IgD-negative memory B cell (primary cell): ENCODE data around the gene NR1H3. TPM values are rescaled to one million over a fixed set of nuclear protein-coding genes. Genes with fewer than 3 reads are reported as not detected.

Experiments
- H3K27ac Mint-ChIP-seq, 3 donors: one replicate each; pipeline ENCODE4 v1.8.0; 2020 to 2022; ENCODE audit warnings: mild to moderate bottlenecking in 3 of 3, mixed read lengths in 3 of 3, moderate library complexity in 1 of 3
- H3K27me3 Mint-ChIP-seq: one replicate; pipeline ENCODE4 v1.8.0; 2021; ENCODE audit warnings: mixed read lengths
- H3K36me3 Mint-ChIP-seq: one replicate; pipeline ENCODE4 v1.8.0; 2020; ENCODE audit warnings: mild to moderate bottlenecking, mixed read lengths
- H3K4me1 Mint-ChIP-seq, 3 donors: one replicate each; pipeline ENCODE4 v1.8.0; 2020 to 2022; ENCODE audit warnings: mixed read lengths in 3 of 3, mild to moderate bottlenecking in 1 of 3
- H3K4me3 Mint-ChIP-seq, 4 donors: one replicate each; pipeline ENCODE4 v1.8.0; 2020 to 2022; ENCODE audit warnings: mild to moderate bottlenecking in 4 of 4, mixed read lengths in 4 of 4, moderate library complexity in 3 of 4
- H3K9me3 Mint-ChIP-seq, 3 donors: one replicate each; pipeline ENCODE4 v1.8.0; 2020 to 2021; ENCODE audit warnings: mixed read lengths in 3 of 3, mild to moderate bottlenecking in 1 of 3
- polyA plus RNA-seq: library from polyadenylated mRNA; unstranded; fragments of 300-500 nt; fragmentation: Illumina TruSeq; gene quantifications from one replicate; pipeline ENCODE4 v1.2.3, GENCODE V29; 2021

Gene NR1H3
- polyA plus RNA-seq, 1 donor from 2014 or later, result 9.4 TPM

DNA sequence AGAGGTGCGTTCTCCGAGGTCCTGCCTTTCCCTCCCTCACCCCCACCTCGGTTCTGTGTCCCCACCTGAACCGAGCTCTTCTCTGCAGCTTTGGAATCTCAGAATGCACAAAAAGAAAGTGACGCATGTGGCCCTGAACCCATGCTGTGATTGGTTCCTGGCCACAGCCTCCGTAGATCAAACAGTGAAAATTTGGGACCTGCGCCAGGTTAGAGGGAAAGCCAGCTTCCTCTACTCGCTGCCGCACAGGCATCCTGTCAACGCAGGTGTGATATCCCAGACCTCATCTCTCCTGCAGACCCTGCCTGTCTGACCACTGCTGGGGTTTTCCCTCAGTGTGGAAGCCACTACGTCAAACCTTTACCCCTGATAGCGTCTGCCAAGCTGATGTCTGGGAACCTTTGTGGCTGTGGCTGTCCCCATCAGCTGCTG is 23.1 kb upstream of the NR1H3 start:
- no peak overlapping the region for H3K4me3 Mint-ChIP-seq
- H3K27ac Mint-ChIP-seq, result peak overlapping the region in 2 of 3 donors; percentile 20 to 53
- peaks cover 0 to 5% (median 0%) of the 10 kb centered on the region in 3 donors for H3K4me1 Mint-ChIP-seq
- H3K36me3 Mint-ChIP-seq, result peaks cover 3% of the 10 kb centered on the region
- H3K9me3 Mint-ChIP-seq, result no peaks in the 10 kb centered on the region
- no peaks in the 10 kb centered on the region for H3K27me3 Mint-ChIP-seq

DNA sequence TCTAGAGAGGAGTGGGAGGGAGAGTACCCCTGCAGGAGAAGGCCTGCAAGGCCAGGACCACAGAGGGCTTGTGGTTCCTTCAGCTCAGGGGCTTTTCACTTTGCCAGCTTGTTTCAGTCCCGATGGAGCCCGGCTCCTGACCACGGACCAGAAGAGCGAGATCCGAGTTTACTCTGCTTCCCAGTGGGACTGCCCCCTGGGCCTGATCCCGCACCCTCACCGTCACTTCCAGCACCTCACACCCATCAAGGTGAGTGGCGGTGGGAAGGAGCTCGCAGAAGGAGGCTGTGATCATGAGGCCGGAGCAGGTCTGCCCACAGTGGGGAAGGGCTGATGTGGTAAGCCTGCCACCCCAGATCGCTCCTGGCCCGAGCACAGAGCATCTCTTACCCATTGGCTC is 22.6 kb upstream of the NR1H3 start:
- H3K27ac Mint-ChIP-seq, result peak overlapping the region in 2 of 3 donors; percentile 20 to 50
- H3K9me3 Mint-ChIP-seq, result no peaks in the 10 kb centered on the region
- H3K4me3 Mint-ChIP-seq, result no peak overlapping the region
- no peaks in the 10 kb centered on the region for H3K27me3 Mint-ChIP-seq
- peaks cover 0 to 5% (median 0%) of the 10 kb centered on the region in 3 donors for H3K4me1 Mint-ChIP-seq
- H3K36me3 Mint-ChIP-seq, result peaks cover 3% of the 10 kb centered on the region

DNA sequence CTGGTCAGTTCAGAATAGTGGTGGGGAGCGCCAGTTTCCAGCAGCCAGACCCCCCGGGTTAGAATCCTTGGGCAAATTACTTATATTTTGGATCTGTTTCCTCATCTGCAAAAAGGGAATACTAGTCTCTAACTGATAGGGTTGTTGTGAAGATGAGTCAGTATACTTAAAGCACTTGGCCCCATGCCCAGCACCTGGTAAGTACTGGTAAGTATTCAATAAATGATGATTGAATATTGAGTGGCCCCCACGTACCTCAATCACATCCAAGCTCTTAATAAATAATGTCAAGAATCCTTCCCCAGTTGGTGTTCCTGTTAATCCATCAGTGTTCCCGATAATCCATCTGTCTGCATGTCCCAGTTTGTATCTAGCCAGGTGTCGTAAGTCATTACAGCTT is 21.3 kb upstream of the NR1H3 start:
- H3K27me3 Mint-ChIP-seq, result no peaks in the 10 kb centered on the region
- no peak overlapping the region for H3K4me3 Mint-ChIP-seq
- H3K27ac Mint-ChIP-seq, result no peak overlapping the region
- H3K36me3 Mint-ChIP-seq, result peaks cover 4% of the 10 kb centered on the region
- H3K9me3 Mint-ChIP-seq, result no peaks in the 10 kb centered on the region
- peaks cover 0 to 3% (median 0%) of the 10 kb centered on the region in 3 donors for H3K4me1 Mint-ChIP-seq

DNA sequence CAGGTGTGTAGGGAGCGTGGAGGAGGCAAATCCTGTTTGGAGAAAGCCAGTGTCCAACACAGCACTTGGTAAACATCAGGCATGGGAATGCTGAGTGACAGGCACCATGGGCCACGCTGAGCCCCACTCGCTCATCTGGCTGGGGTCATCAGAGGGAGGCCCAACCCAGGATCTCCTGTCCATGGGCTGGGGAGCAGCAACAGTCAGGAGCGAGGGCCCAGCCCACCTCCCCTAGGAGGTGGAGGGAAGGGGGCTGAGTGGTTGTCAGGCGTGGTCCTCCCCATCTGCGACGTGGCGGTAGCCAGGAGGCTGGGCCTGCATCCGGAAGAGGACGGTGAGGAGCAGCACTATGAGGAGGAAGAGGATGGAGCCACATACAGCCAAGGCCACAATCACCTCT is 17.9 kb upstream of the NR1H3 start:
- Mint-ChIP-seq H3K4me3 (peak overlapping the region in 1 of 4 donors; percentile 51), H3K27ac (peak overlapping the region in 1 of 3 donors; percentile 26), H3K9me3 (no peaks in the 10 kb centered on the region), H3K4me1 (peaks cover 0 to 4% (median 1%) of the 10 kb centered on the region in 3 donors), H3K27me3 (no peaks in the 10 kb centered on the region), H3K36me3 (peaks cover 4% of the 10 kb centered on the region)

DNA sequence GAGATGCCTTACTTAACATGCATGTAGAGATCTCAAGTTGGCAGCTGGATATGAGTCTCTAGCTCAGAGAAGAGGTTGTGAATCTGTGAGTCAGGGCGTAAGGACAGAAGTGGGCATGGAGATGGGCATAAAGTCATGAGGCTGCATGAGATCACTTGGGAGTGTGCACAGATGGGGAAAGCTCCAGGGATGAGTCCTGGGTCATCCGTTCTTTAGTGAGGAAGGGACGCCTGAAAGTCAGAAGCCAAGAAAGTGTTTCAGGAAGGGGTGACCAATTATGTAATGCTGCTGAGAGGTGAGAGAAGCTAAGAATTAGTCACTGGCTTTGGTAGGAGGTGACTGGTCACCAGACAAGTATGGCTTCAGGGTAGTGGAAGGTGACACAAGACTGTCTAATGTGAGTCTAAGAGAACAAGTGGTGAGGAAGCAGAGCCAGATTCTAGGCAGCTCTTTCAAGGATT is 15.9 kb upstream of the NR1H3 start:
- H3K9me3 Mint-ChIP-seq, result no peaks in the 10 kb centered on the region
- peak overlapping the region in 2 of 4 donors; percentile 64 to 68 for H3K4me3 Mint-ChIP-seq
- H3K36me3 Mint-ChIP-seq, result peaks cover 4% of the 10 kb centered on the region
- H3K4me1 Mint-ChIP-seq, result peaks cover 0 to 5% (median 2%) of the 10 kb centered on the region in 3 donors
- H3K27ac Mint-ChIP-seq, result peak overlapping the region in 1 of 3 donors; percentile 97
- no peaks in the 10 kb centered on the region for H3K27me3 Mint-ChIP-seq

DNA sequence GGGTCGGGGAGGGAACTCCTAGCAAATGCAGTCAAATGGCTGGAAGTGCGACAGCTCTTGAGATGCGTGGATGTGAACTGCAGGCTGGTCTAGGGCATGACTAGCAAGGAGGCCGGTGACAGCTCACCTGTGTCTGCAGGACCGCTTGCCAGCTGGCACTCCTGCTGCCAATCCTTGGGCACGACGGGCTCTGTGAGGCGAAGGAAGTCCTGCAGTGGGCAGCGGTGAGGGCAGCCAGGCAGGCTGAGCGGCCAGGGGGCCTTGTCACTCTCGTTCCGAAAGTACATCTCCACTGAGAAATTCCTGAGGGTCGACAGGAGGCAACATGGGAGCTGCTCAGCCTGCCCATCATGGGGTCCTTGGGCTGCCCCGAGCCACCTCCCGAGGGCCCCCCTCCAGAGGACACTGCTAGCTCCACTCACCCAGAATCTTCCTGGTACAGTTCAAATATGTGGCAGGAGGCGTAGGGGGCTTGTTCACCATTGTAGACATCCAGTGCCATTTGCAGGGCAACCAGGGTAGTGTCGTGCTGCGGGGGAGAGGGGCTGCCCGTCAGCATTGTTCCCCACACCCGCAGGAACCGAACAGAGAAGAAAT is 15.1 kb upstream of the NR1H3 start:
- Mint-ChIP-seq H3K4me3 (peak overlapping the region in 1 of 4 donors; percentile 68), H3K4me1 (peaks cover 0 to 6% (median 4%) of the 10 kb centered on the region in 3 donors), H3K9me3 (no peaks in the 10 kb centered on the region), H3K27ac (peak overlapping the region in 1 of 3 donors; percentile 97), H3K27me3 (no peaks in the 10 kb centered on the region), H3K36me3 (peaks cover 3% of the 10 kb centered on the region)

DNA sequence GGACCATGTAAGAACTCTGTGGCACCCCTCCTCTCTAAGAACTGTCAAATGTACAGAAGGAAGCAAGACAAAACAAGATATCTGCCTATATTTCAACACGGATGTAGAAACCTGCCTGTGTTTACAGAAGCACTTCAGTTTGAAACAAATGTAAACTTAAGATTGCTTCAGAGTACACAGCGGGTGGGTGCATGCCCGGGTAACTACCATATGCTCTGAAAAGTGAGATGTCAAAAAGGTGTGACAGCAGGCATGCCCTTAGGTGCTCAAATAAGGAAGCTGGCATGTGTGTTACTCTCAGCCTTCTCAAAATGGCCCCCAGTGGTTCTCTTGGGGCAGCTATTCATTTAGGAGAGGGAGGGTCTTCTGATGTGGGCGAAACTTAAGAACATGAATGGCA is 14.3 kb upstream of the NR1H3 start:
- Mint-ChIP-seq H3K27me3 (no peaks in the 10 kb centered on the region), H3K36me3 (peaks cover 3% of the 10 kb centered on the region), H3K27ac (no peak overlapping the region), H3K9me3 (no peaks in the 10 kb centered on the region), H3K4me1 (peaks cover 2 to 10% (median 8%) of the 10 kb centered on the region in 3 donors), H3K4me3 (no peak overlapping the region)

DNA sequence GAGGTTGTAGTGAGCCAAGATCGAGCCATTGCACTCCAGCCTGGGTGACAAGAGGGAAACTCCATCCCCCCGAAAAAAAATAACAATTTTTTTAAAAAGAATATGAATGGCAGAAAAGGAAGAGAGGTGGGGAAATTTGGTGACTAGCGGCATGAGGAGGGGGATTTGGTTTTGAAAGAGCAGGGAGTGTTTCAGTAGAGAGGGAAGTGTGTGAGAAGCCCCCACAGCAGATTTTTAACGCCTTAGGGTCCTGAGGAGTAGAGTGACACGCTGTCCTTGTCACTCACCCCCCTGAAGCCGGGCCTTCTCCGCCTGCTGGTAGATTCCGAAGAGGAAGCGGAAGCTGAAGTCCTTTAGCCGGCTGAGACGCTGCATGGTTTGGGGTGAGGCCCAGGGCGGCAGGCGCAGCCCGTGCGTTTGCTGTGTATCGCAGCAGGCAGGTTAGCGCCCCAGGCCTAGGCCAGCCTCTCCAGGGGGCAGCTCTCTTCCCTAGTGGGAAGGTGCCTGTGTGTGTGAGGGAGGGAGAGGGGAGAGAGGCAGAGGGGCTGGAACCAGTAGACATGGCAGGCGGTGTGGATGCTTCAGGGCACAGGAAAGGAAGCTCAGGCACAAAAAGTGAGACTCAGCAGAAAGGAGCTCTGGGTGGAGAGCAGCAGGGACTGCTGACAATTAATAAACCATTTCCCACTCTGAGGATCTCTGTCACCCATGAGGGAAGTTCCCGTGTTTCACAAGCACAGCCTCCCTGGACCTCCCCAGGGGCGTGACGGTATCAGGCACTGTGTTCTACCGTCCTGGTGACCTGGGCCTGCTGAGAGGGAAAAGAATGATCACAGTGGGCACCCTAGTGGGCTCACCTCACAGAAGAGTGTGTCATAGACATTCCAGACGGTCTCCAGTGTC is 13.1 kb upstream of the NR1H3 start:
- Mint-ChIP-seq H3K27me3 (no peaks in the 10 kb centered on the region), H3K9me3 (no peaks in the 10 kb centered on the region), H3K4me1 (peaks cover 7 to 20% (median 15%) of the 10 kb centered on the region in 3 donors), H3K27ac (no peak overlapping the region), H3K36me3 (peaks cover 3% of the 10 kb centered on the region), H3K4me3 (peak overlapping the region in 1 of 4 donors; percentile 55)

DNA sequence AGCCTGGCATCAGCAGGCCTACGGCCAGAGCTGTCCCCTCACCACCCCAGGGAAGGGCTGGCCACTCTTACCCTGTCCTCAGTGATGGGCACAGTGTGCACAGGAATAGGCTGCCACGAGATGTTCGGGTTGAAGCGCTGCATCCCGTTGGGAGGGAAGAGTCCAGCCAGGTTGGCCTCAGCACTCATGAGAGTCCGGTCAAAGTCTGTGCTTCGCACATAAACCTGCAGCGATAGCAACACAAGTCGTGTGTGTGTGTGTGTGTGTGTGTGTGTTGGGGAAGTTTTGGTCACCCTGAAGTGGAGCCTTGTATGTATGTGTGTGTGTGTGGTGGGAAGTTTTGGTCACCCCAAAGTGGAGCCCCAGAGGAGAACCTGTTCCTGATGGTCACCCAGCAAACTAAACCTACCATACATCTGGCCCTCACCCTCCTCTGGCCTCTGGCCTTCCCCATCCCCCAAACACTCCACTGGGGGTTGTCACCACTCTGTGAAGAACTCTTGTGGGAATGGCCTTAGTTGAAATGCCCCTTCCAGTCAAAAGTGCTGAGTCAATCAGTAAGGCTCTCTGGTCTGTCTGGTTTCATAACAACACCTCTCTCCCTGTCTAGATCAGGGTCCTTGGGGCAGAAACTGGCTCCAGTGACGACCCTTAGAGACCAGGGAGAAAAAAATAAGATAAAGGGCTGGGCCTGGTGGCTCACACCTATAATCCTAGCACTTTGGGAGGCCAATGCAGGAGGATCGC is 12.0 kb upstream of the NR1H3 start:
- Mint-ChIP-seq H3K27me3 (no peaks in the 10 kb centered on the region), H3K36me3 (peaks cover 2% of the 10 kb centered on the region), H3K4me1 (peaks cover 7 to 20% (median 17%) of the 10 kb centered on the region in 3 donors), H3K27ac (no peak overlapping the region), H3K4me3 (peak overlapping the region in 1 of 4 donors; percentile 76), H3K9me3 (no peaks in the 10 kb centered on the region)

DNA sequence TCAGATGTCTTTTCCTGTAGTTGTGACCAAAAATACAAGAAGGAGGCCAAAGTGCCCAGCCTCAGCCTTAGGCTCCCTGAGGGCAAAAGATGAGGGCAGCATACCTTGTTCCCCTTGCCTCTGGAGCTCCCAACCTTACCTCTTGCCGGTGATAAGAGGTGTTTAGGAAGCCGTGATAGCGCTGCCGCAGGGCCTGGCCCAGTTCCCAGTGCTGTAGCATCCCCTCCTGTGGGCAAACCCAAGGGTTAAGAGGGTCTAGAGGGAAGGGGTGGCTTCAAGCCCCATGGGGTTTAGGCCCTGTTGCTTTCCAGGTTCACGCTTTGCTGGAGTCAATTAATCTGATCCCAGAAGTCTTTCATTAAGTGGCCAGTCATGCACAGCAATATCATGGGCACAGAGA is 10.3 kb upstream of the NR1H3 start:
- Mint-ChIP-seq H3K9me3 (no peaks in the 10 kb centered on the region), H3K27ac (no peak overlapping the region), H3K4me3 (peak overlapping the region; percentile 79 to 100 (median 97)), H3K4me1 (peaks cover 7 to 20% (median 15%) of the 10 kb centered on the region in 3 donors), H3K27me3 (no peaks in the 10 kb centered on the region), H3K36me3 (no peaks in the 10 kb centered on the region)

DNA sequence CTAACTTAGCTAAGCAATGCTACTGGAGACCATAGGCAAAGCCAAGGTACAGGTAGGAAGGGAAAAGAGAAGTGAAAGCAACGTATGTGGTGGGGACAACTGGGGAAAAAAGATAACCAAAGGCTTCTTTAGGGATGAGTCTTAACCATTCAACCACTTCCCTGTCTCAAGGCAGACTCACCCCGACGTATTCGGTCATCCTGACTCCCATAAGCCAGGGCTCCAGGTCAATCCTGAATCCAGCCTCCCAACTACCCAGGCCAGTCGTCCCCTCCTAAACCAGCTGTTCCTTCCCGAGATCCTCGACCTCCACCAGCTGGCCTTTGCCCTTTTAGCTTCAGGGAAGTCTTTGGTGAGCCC is 9.5 kb upstream of the NR1H3 start:
- Mint-ChIP-seq H3K36me3 (no peaks in the 10 kb centered on the region), H3K9me3 (no peaks in the 10 kb centered on the region), H3K4me1 (peaks cover 7 to 20% (median 15%) of the 10 kb centered on the region in 3 donors), H3K27ac (peak overlapping the region; percentile 74 to 99 (median 98)), H3K4me3 (peak overlapping the region; percentile 95 to 100 (median 100)), H3K27me3 (no peaks in the 10 kb centered on the region)

DNA sequence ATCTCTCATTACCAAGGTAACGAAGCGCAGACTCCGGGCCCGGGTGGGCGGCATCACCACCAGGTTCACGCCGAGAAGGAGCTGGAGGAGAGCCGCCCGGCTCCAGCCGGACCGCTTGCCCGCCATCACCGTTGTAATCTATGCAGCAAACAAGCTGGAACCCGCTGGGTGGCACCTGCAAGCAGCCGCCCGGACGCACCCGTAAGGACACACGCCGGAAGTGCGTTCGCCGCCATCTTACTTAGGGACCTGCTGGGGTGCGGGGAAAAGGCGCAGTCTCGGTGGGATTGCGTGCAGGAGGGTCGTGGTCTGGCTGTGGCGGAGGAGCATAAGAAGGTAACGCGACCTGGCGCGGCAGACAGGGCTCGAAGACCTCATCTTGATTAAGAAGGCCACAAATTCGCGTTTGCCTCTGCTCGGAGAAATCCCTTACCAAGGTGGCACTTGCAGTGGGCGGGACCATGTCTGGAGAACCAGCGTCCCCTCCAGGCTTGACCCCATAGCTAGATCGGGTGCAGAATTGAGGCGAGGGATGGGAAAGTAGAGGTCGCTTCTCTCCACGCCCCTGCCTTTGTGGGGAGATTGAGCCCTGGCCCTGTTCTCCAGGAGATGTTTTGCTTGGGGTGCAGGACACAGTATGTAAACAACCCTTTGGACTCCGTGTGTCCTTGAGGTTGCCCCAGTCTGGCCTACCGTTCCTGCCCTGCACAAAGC is 9.0 kb upstream of the NR1H3 start, which contains the start of gene ACP2:
TSS of gene ACP2 (minus strand) at position 151 of the 714 bp plus-strand sequence. CDS start at position 126, 25 bp downstream.
- peak within 1 kb of the TSS; percentile 74 to 99 (median 98) for H3K27ac Mint-ChIP-seq
- peaks cover 7 to 20% (median 15%) of the 10 kb centered on the region in 3 donors for H3K4me1 Mint-ChIP-seq
- H3K36me3 Mint-ChIP-seq, result no peaks in the 10 kb centered on the region
- H3K9me3 Mint-ChIP-seq, result no peaks in the 10 kb centered on the region
- no peaks in the 10 kb centered on the region for H3K27me3 Mint-ChIP-seq
- H3K4me3 Mint-ChIP-seq, result peak within 1 kb of the TSS; percentile 95 to 100 (median 100)

DNA sequence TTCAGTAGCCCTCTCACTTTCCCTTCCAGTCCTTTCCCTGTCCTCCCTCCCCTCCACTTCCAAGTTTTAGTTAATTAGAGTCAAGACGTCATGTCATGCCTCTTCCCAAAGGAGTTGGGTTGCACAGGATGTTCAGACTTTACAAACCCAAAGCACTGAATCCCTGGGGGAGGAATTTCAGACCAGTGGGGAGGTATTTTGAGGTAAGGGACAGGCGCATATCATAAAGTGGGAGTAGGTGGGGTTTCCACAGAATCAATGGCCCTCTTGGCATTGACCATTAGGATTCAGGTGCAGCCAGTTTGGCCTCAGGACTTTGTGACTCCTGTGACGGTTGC is 8.4 kb upstream of the NR1H3 start:
- Mint-ChIP-seq H3K9me3 (no peaks in the 10 kb centered on the region), H3K4me3 (peak overlapping the region; percentile 95 to 100 (median 100)), H3K4me1 (peaks cover 7 to 20% (median 15%) of the 10 kb centered on the region in 3 donors), H3K36me3 (no peaks in the 10 kb centered on the region), H3K27ac (peak overlapping the region in 1 of 3 donors; percentile 99), H3K27me3 (no peaks in the 10 kb centered on the region)

DNA sequence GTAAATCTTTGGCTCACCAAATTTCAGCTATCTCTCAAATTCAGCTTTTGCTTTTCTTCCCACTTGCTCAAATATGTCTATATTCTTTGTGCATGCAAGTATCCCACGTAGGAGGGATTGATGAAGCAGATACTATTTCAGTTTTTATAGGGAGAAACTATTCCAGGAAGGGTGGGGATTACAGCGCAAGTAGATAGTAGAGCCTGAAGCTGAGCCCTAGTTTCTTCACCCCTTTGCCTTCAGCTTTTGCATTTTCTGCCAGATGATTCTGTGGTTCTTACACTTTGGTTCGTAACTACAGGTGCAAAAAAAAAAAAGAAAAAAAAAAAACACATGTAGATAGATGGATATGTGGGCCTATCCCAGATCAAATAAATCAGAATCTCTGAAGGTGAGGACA is 6.0 kb upstream of the NR1H3 start:
- H3K27ac Mint-ChIP-seq, result no peak overlapping the region

More for the DNA sequence above, 6.0 kb upstream of the NR1H3 start:
- Mint-ChIP-seq H3K4me1 (peaks cover 7 to 20% (median 15%) of the 10 kb centered on the region in 3 donors), H3K27me3 (no peaks in the 10 kb centered on the region), H3K36me3 (no peaks in the 10 kb centered on the region), H3K4me3 (peak overlapping the region in 1 of 4 donors; percentile 9), H3K9me3 (no peaks in the 10 kb centered on the region)
